ENCODE results near the gene CACYBP.

CACYBP gene

DNA sequence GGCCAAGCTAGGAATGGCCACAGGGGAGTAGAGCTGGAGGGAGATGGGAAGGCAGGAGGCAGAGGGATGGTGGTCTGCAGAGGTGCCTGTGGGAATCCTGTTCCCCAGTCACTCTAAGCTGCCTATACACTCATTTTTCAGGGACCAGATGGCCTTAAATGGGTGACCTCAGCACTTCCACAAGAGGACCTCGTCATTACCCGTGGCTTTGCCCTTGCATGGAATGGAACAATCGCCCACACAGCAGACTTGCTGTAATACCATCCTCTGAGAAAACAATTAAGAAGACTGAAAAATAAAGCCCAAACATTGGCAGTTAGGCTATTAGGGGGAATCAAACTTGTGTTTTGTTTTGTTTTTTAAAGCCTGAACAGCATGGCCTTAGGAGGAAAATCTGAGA, 55.0 kb downstream of the CACYBP start:
- no peaks in the 10 kb centered on the region for H3F3A ChIP-seq (ENCODE audit: insufficient read depth, low read length)
- no peaks in the 10 kb centered on the region for H4K20me1 ChIP-seq (ENCODE audit: insufficient read depth, low read length)
- H3K9me3 ChIP-seq (ENCODE audit: low read length) = no peaks in the 10 kb centered on the region
- H3K79me2 ChIP-seq (ENCODE audit: insufficient read depth, low read length) = no peaks in the 10 kb centered on the region
- H3K4me1 ChIP-seq (ENCODE audit: insufficient read depth, low read length, severe bottlenecking) = no peaks in the 10 kb centered on the region
- H3K36me3 ChIP-seq (ENCODE audit: insufficient read depth, low read length) = no peaks in the 10 kb centered on the region
- H2AFZ ChIP-seq (ENCODE audit: low read length) = no peak overlapping the region
- no peak for TF ChIP-seq EZH2 (IDR thresholded peaks at IDR 0.05; ENCODE audit: borderline replicate concordance, low read length)
- TF ChIP-seq, protein P1, sequence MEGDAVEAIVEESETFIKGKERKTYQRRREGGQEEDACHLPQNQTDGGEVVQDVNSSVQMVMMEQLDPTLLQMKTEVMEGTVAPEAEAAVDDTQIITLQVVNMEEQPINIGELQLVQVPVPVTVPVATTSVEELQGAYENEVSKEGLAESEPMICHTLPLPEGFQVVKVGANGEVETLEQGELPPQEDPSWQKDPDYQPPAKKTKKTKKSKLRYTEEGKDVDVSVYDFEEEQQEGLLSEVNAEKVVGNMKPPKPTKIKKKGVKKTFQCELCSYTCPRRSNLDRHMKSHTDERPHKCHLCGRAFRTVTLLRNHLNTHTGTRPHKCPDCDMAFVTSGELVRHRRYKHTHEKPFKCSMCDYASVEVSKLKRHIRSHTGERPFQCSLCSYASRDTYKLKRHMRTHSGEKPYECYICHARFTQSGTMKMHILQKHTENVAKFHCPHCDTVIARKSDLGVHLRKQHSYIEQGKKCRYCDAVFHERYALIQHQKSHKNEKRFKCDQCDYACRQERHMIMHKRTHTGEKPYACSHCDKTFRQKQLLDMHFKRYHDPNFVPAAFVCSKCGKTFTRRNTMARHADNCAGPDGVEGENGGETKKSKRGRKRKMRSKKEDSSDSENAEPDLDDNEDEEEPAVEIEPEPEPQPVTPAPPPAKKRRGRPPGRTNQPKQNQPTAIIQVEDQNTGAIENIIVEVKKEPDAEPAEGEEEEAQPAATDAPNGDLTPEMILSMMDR (IDR thresholded peaks at IDR 0.05; ENCODE audit: low read length) = no peak
- no peaks in the 10 kb centered on the region for H3K27me3 ChIP-seq (ENCODE audit: insufficient read depth, low read length)
- no peak overlapping the region for H3K27ac ChIP-seq (ENCODE audit: low read depth, low read length, poor library complexity, severe bottlenecking)
- no peak overlapping the region for H3K4me2 ChIP-seq (ENCODE audit: low read length)
- no peak overlapping the region for H3K4me3 ChIP-seq (ENCODE audit: low read depth, low read length, poor library complexity, severe bottlenecking)
- no peak overlapping the region for H3K9ac ChIP-seq (ENCODE audit: low read length)
- no peaks in the 10 kb centered on the region for H3K9me2 ChIP-seq (ENCODE audit: low read depth, low read length)
